HG03139 (cell line): ENCODE results near the gene ALOX12.
"Not testable (repeated sequence)": the region's sequence is repeated elsewhere in the genome, so short reads cannot be mapped to it uniquely, and the experiment has no call there.

Experiments
- ATAC-seq: cut with Tn5 transposase; IDR thresholded peaks from one replicate; pipeline ENCODE4 v1.9.1; 2021; ENCODE audit not compliant: unreplicated experiment

ALOX12 gene

GRCh38 chr17:7043497-7044198, 47.8 kb downstream of the ALOX12 start, which contains the start of gene SLC16A11:
TSS of gene SLC16A11 (minus strand) at chr17:7044092. CDS start at chr17:7043513, 579 bp downstream.
- no peak for ATAC-seq

- ATAC-seq = no peak
Measured at GRCh38 chr17:7045492-7046126, 49.8 kb downstream of the ALOX12 start.

DNA sequence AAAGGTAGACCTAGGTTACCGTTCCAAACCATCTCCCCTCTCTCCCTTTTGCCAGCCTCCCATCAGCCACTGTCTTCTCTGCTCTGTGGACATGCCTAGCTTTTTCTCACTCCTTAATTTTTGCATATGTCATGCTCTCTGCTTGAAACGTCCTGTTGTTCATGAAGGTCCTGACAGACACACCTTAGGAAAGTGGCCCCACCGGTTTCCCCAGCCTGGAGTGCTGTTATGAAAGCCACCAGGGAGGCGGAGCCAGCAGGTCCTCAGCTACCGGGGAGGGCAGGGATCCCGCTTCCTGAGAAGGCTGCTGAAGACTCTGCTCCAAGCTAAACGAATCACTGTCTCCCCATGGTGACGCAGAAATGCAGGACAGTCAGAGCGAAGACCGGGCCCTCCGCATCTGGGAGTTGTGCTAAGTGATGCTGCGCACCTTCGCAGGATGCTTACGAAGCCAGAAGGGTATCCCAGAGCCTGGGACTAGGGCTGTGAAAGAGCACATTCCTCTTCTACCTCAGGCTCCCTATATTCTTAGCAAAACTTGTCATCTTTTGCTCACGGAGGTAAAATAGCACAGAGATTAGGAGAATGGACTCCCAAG, 50.4 kb downstream of the ALOX12 start:
- ATAC-seq = no peak

DNA sequence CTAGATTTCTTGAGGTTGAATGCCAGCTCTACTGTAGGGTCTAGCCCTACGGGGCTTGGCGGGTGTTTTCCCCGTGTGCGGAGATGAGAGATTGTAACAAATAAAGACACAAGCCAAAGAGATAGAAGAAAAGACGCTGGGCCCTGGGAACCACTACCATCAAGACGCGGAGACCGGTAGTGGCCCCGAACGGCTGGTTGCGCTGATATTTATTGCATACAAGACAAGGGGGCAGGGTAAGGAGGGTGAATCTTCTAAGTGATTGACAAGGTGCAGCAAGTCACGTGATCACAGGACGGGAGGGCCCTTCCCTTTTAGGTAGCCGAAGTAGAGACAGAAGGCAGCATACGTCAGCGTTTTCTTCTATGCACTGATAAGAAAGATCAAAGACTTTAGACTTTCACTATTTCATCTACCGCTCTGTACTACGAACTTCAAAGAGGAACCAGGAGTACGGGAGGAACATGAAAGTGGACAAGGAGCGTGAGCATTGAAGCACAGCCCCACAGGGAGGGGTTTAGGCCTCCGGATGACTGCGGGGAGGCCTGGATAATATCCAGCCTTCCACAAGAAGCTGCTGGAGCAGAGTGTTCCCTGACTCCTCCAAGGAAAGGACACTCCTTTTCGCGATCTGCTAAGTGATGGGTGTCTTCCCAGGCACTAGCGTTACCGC, 51.0 kb downstream of the ALOX12 start:
- ATAC-seq = not testable (repeated sequence)

DNA sequence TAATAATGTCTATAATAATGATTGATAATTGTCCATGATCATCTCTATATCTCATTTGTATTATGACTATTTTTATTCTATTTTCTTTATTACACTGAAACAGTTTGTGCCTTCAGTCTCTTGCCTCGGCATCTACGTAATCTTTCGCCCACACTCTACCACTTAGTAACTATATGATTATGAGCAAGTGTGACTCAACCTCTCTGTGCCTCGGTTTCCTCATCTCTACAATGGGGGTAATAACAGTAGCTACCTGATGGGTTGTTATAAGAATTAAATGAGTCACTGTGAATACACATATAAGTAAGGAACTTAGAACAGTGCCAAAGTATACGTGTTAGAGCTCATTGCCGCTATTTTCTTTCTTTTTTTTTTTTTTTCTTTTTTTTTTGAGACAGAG, 51.7 kb downstream of the ALOX12 start:
- ATAC-seq = no peak

GRCh38 chr17:7048968-7049367, 53.1 kb downstream of the ALOX12 start:
- no peak for ATAC-seq

- not testable (repeated sequence) for ATAC-seq
Measured at GRCh38 chr17:7050583-7050982, 54.7 kb downstream of the ALOX12 start.

DNA sequence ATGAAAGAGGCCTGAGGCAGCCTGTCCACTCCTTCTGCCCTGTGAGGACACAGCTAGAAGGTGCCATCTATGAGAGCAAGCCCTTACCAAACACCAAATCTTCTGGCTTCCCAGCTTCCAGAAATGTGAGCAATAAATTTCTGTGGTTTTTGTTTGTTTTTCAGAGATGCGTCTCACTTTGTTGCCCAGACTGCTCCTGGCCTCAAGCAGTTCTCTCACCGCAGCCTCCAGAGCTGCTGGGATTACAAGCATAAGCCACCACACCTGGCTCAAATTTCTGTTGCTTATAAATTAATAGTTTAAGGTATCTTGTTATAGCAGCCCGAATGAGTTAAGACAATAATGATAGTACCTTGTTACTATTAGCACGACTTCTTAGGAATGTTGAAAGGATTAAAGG, 60.5 kb downstream of the ALOX12 start:
- no peak for ATAC-seq

DNA sequence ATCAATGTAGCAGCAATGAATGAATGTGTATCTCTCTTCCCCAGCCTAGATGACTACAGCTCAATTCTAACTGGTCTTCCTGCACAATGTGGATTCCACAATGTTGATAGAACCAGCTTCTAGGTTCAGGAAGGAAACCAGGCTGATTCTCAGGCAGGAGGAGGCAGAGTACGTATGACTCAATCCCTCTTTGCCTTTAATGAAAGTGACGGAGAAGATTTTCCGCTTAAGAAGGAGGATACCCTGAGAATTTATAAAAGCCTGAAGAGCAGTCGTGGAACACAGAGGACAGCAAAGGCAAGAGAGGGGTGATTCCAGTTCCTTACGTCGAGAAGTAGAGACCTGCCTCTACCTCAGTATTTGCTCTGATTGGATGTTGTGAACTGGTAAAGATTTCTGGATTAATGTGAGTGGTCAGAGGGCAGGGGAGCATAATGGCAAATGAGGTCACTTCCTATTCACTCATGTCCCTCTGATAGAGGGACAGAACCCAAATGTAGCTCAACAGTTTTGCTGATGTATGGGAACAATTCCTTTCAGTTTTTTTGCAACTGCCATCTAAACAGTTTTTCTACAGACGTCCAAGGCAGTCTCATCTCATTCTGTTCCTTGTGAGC, 63.1 kb downstream of the ALOX12 start:
- no peak for ATAC-seq
